Activated B cell treated with CpG ODN at 0.5 μM for 24 hours (primary cell): ENCODE results near the gene ATG2A. TPM values are rescaled to one million over a fixed set of nuclear protein-coding genes. Genes with fewer than 3 reads are reported as not detected.

Experiments
- ATAC-seq: fragments of 200-7000 bp; cut with Tn5 transposase; one replicate; pipeline ENCODE4 v1.10.0; 2021; ENCODE audit warnings: low read depth, mild to moderate bottlenecking, moderate library complexity
- CTCF ChIA-PET: fragments of 350-600 bp; sonication (Branson Sonifier 250); formaldehyde crosslinking; loops from one replicate; lab custom pipeline; 2021; ENCODE audit warnings: antibody characterized with exemption; lab: Charles Lee
- POLR2A ChIA-PET: fragments of 350-600 bp; sonication (Branson Sonifier 250); formaldehyde crosslinking; loops from one replicate; lab custom pipeline; 2021; ENCODE audit warnings: antibody characterized with exemption; lab: Charles Lee
- DNase-seq: peaks from one replicate; pipeline ENCODE4 v3.0.0; 2022
- H3K27ac Mint-ChIP-seq: one replicate; pipeline ENCODE4 v1.8.0; 2020; ENCODE audit warnings: mixed read lengths
- H3K27me3 Mint-ChIP-seq: one replicate; pipeline ENCODE4 v1.8.0; 2021; ENCODE audit warnings: mixed read lengths
- H3K36me3 Mint-ChIP-seq: one replicate; pipeline ENCODE4 v1.8.0; 2021; ENCODE audit warnings: low read depth, mixed read lengths
- H3K4me1 Mint-ChIP-seq: one replicate; pipeline ENCODE4 v1.8.0; 2021; ENCODE audit warnings: mixed read lengths
- H3K4me3 Mint-ChIP-seq: one replicate; pipeline ENCODE4 v1.8.0; 2020; ENCODE audit warnings: mild to moderate bottlenecking, mixed read lengths
- H3K9me3 Mint-ChIP-seq: one replicate; pipeline ENCODE4 v1.8.0; 2020; ENCODE audit warnings: mixed read lengths
- CTCF ChIP-seq: fragments of 200-600 bp; IDR thresholded peaks from one replicate; pipeline ENCODE4 v1.8.0; 2022; ENCODE audit warnings: antibody characterized with exemption, mild to moderate bottlenecking
- intact Hi-C: fragments of 100-400 bp; cut with micrococcal nuclease; formaldehyde crosslinking; loops from one replicate; pipeline ENCODE4 v1.15.1; 2024
- total RNA-seq: library from RNA; stranded (reverse); gene quantifications from 2 replicates; pipeline ENCODE4 v1.2.3, GENCODE V29; 2022

The ATG2A gene
- total RNA-seq, 1 donor from 2014 or later, result 35.0 TPM

- Mint-ChIP-seq H3K9me3 (no peaks in the 10 kb centered on the region), H3K36me3 (peaks cover 86% of the 10 kb centered on the region), H3K27ac (peak overlapping the region; percentile 53), H3K4me1 (peaks cover 88% of the 10 kb centered on the region), H3K27me3 (no peaks in the 10 kb centered on the region), H3K4me3 (peak overlapping the region; percentile 52)
- DNase-seq (no peak), ATAC-seq (no peak)
- ChIA-PET CTCF (interaction anchor here (0.9 to 11.5 kb wide), 5 partner anchors 11 to 22 kb away, joined by 3 to 163 read pairs (median 7); no protein-coding TSS in a partner anchor), POLR2A (interaction anchor here (0.6 to 27.8 kb wide), 6 partner anchors 10 to 1018 kb away, joined by 3 to 1194 read pairs (median 3); partner anchors contain the start of genes CCDC85B and CDC42BPG)
- TF ChIP-seq CTCF, result no peak
- intact Hi-C loops, result no loop called here
These were observed 44.1 kb downstream of the ATG2A start for GRCh38 chr11:64872790-64873488.

- Mint-ChIP-seq H3K4me3 (peak overlapping the region; percentile 73), H3K27me3 (no peaks in the 10 kb centered on the region), H3K27ac (peak overlapping the region; percentile 63), H3K36me3 (peaks cover 85% of the 10 kb centered on the region), H3K9me3 (no peaks in the 10 kb centered on the region), H3K4me1 (peaks cover 93% of the 10 kb centered on the region)
- ATAC-seq (no peak), DNase-seq (no peak)
- intact Hi-C loops, result no loop called here
- ChIA-PET POLR2A (interaction anchor here (27.8 kb wide), 1 partner anchor 14 kb away, joined by 1194 read pairs; the partner anchor contains the start of gene CDC42BPG), CTCF (no interaction called here)
- TF ChIP-seq CTCF, result no peak
These were observed 45.5 kb downstream of the ATG2A start for GRCh38 chr11:64871492-64871891.

GRCh38 chr11:64870893-64871466 is 46.0 kb downstream of the ATG2A start:
- H3K27ac Mint-ChIP-seq, result peak overlapping the region; percentile 69
- no peak for DNase-seq
- H3K4me1 Mint-ChIP-seq, result peaks cover 93% of the 10 kb centered on the region
- H3K9me3 Mint-ChIP-seq, result no peaks in the 10 kb centered on the region
- peak overlapping the region; percentile 73 for H3K4me3 Mint-ChIP-seq
- no peak for ATAC-seq
- no peaks in the 10 kb centered on the region for H3K27me3 Mint-ChIP-seq
- CTCF ChIA-PET, result interaction anchor here (2.2 to 13.8 kb wide), 3 partner anchors 12 to 20 kb away, joined by 8 to 213 read pairs (median 12); no protein-coding TSS in a partner anchor
- no peak for TF ChIP-seq CTCF
- intact Hi-C loops, result no loop called here
- POLR2A ChIA-PET, result interaction anchor here (13.1 to 27.6 kb wide), 2 partner anchors 14 to 18 kb away, joined by 655 to 1194 read pairs; partner anchors contain the start of gene EHD1
- peaks cover 85% of the 10 kb centered on the region for H3K36me3 Mint-ChIP-seq

GRCh38 chr11:64870176-64870892 is 46.7 kb downstream of the ATG2A start:
- TF ChIP-seq CTCF, result no peak
- ATAC-seq (no peak), DNase-seq (no peak)
- Mint-ChIP-seq H3K27me3 (no peaks in the 10 kb centered on the region), H3K27ac (peak overlapping the region; percentile 69), H3K4me1 (peaks cover 93% of the 10 kb centered on the region), H3K36me3 (peaks cover 84% of the 10 kb centered on the region), H3K9me3 (no peaks in the 10 kb centered on the region), H3K4me3 (peak overlapping the region; percentile 73)
- intact Hi-C loops, result no loop called here
- ChIA-PET CTCF (interaction anchor here (2.2 to 13.8 kb wide), 3 partner anchors 11 to 19 kb away, joined by 8 to 213 read pairs (median 12); no protein-coding TSS in a partner anchor), POLR2A (interaction anchor here (13.1 to 27.6 kb wide), 2 partner anchors 15 to 18 kb away, joined by 655 to 1194 read pairs; partner anchors contain the start of gene EHD1)
